D721Med (cell line): ENCODE results near the gene GNG12.
A peak's percentile ranks its signal among the peaks of the same experiment; 100 is the strongest.

ENCODE experiments used
- DNase-seq: peaks from one replicate; pipeline ENCODE4 v3.0.0; 2011; ENCODE audit warnings: low spot score; ENCODE audit not compliant: insufficient read length
- FAIRE-seq: peaks from 2 replicates; lab custom pipeline; 2011; peaks lifted over from hg19 to GRCh38; lab: Jason Lieb, UNC
- CTCF ChIP-seq: IDR thresholded peaks from 2 replicates; pipeline ENCODE4 v1.5.1; 2012; ENCODE audit warnings: mild to moderate bottlenecking, control low read depth; ENCODE audit not compliant: insufficient read depth; ENCODE audit errors: missing control alignments

GNG12 gene

DNA sequence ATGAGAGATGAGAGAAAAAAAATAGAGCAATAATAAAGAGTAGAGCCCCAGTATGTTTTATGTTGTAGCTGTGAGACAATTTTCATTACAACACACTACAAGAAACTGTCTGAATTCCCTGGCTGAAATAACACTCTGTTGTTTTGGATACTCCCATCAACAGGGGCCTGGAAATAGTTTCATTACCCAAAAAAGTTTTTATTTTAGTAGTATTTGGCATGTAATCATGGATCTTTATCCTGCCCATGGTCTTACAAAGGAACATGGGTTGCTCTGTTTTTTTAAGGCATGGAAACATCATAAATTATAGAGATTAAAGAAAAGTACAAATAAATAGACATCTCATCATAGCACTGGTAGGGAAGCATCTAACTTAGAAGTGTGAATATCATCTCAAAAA is 56.3 kb downstream of the GNG12 start:
- FAIRE-seq, result no peak
- DNase-seq, result no peak
- no peak for TF ChIP-seq CTCF

- no peak for TF ChIP-seq CTCF
- DNase-seq, result no peak
- no peak for FAIRE-seq
Observed at GRCh38 chr1:67773462-67773861, 59.8 kb downstream of the GNG12 start.

DNA sequence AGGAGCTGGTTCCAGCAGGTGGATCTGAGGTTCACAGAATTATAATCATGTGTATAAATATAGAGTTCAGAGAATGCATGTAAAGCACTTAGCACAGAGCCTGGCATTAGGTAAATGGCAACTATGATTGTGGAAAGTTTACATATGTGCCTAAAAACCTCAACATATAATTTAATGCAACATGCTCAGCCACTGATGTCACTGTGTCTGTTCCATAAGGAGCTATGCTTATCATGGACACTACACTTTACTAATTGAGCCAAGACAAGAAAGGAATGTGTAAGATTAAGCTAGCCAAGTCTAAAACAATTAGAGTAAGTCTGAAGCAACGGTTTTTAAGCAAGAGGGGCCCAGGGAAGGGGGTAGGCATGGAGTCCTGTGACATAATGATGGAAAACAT is 61.5 kb downstream of the GNG12 start:
- DNase-seq, result no peak
- no peak for FAIRE-seq
- TF ChIP-seq CTCF, result no peak

DNA sequence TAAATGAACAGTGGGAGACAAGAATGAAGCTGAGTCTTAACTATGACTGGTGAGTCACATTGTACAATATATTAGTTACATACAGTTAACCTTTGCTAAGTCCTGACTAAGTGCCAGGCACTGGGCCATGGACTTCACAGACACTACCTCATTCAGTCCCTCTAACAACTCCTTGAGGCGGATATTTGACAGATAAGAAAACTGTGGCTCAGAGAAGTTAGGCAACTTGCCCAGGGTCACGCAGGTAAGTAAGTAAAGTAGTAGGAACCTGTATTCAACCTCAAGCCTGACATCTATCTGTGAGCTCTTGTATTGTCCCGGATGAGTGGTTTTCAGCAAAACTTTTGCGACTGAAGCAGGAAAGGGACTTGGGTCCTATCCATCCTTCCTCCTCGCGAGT is 62.1 kb downstream of the GNG12 start:
- peak; percentile 6 for TF ChIP-seq CTCF
- FAIRE-seq (no peak), DNase-seq (no peak)

DNA sequence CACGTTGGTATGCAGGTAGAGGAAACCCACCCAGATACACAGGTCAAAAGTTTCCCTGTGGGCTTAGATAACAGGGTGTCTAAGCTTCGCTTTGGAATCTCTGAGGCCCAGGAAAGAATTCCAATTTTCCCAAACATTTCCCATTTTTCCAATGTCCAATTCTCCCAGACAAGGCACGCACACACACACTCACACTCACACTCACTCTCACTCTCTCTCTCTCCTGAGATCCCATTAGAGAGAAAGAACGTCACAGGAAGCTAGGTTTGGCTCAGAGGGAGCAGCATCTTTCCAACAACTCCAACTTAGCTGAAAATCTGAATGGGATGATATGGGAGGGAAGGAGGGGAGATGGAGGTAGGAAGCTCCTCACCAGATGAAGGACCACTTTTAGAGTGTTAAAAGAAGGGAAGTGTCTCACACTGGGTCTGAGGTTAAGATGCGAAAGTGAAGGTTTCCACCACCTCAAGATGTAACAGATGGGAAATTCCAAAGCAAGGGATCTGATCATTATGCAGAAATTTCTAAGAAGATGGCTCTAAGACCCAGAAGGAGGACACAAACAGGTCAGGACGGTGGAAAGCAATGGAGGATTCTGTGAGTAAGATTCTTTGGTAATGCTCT is 63.5 kb downstream of the GNG12 start:
- TF ChIP-seq CTCF, result no peak
- FAIRE-seq, result no peak
- DNase-seq, result no peak

DNA sequence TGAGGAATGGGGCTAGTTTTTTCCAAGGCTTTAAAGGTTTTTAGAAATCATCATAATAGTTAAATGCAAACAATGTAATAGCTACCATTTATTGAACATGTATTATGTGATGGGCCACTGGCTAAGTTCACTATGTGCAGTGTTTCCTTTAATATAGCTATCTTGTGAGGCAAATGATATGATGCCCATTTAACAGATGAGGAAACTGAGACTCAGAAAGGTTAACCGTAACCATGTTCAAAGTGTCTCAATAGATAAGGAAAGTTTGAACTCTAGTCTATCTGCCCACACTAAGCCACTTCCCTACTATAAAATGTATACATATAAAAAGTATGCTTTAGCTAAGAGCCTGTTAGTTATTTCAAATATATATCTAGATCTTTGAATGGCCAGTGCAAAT is 64.8 kb downstream of the GNG12 start:
- DNase-seq, result no peak
- no peak for TF ChIP-seq CTCF
- no peak for FAIRE-seq

DNA sequence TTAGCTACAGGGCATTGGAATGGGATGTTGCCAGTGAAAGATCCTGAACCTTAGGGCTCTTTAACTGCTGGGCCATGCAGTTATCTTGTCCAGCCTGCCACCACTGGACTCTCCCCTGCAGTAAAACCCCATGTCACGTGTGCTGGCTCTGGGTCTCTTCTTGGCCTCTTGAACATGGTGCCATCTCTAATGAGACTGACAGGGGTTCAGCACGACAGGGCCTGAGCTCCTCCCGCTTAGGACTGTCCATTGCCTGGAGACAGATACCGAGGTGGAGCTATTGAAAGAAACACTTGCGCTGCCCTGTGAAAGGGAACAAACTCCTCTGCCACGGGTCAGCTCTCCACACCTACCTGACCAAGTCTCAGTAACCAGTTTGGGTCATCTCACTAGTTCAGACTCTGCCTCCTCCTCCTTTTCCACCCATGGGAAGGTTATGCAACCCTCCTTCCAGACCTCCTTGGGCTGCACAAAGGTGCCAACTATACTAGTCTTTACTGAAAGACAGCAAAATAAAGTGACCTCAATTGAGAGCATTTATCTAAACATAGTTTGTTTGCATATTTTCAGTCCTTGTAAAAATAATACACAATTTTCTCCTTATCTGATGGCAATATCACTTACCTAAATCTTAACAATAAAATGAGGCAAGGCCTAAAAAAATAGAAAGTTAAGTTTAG is 66.0 kb downstream of the GNG12 start:
- no peak for TF ChIP-seq CTCF
- FAIRE-seq (no peak), DNase-seq (no peak)
